ENCODE results near the gene FLNB.

Gene FLNB

DNA sequence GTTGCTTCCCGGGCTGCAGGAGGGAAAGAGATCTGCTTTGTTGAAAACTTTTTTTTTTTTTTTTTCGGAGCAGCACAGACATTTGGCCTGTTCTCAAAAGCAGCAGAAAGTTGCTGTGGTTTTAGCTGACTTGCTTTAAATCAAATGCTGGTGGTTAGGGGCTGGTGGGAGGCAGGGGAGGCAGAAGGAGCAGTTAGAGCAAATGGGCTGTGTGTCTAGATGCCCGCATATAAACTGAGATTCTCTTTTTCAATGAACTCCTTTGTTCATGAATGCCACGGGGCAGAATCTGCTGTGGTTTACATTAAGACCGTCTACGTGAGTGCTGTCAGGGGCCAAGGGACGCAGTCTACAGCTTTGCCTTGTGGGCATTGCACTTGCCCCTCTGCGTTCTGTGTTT, 95.9 kb downstream of the FLNB start:
- TF ChIP-seq, protein P1, sequence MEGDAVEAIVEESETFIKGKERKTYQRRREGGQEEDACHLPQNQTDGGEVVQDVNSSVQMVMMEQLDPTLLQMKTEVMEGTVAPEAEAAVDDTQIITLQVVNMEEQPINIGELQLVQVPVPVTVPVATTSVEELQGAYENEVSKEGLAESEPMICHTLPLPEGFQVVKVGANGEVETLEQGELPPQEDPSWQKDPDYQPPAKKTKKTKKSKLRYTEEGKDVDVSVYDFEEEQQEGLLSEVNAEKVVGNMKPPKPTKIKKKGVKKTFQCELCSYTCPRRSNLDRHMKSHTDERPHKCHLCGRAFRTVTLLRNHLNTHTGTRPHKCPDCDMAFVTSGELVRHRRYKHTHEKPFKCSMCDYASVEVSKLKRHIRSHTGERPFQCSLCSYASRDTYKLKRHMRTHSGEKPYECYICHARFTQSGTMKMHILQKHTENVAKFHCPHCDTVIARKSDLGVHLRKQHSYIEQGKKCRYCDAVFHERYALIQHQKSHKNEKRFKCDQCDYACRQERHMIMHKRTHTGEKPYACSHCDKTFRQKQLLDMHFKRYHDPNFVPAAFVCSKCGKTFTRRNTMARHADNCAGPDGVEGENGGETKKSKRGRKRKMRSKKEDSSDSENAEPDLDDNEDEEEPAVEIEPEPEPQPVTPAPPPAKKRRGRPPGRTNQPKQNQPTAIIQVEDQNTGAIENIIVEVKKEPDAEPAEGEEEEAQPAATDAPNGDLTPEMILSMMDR (IDR thresholded peaks at IDR 0.05; ENCODE audit: low read depth, low read length, missing control alignments), result no peak
- no peak overlapping the region for H3K27ac ChIP-seq

DNA sequence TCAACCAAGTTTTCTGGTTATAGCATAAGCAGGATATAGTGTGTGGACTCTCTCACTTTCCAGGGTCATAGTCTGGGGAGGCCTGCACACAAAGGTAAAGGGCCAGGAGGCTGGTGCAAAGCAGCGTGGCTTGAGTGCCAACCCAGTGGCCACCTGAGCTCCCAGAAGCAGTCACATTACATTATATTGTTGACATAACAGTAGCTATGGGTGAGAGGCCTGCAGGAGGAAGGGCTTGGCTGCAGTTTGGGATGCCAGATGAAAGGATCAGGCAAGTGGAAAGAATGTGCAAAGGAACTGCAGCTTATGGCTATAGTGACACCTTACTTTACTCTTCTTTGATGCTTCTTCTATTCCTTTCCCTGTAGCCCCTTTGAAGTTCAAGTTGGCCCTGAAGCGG, 96.5 kb downstream of the FLNB start:
- DNase-seq, result no peak
- Histone ChIP-seq H3K4me3 (ENCODE audit: low read depth, low read length) (no peak overlapping the region), H3K27ac (no peak overlapping the region), H3K27me3 (replicated peaks) (no peaks in the 10 kb centered on the region), H3K36me3 (replicated peaks) (peaks cover 90% of the 10 kb centered on the region)
- in situ Hi-C loops (cut with HindIII; ENCODE audit: low pct_ligation_motif_present, low sequenced_read_pairs), result no loop called here
- TF ChIP-seq, protein P1 (IDR thresholded peaks at IDR 0.05; ENCODE audit: low read depth, low read length, missing control alignments), result no peak

More for the DNA sequence above, 95.9 kb downstream of the FLNB start:
- H3K36me3 ChIP-seq (replicated peaks), result peaks cover 90% of the 10 kb centered on the region
- no peak for DNase-seq
- H3K4me3 ChIP-seq (ENCODE audit: low read depth, low read length), result no peak overlapping the region
- no peaks in the 10 kb centered on the region for H3K27me3 ChIP-seq (replicated peaks)
- in situ Hi-C loops (cut with HindIII; ENCODE audit: low pct_ligation_motif_present, low sequenced_read_pairs), result no loop called here

DNA sequence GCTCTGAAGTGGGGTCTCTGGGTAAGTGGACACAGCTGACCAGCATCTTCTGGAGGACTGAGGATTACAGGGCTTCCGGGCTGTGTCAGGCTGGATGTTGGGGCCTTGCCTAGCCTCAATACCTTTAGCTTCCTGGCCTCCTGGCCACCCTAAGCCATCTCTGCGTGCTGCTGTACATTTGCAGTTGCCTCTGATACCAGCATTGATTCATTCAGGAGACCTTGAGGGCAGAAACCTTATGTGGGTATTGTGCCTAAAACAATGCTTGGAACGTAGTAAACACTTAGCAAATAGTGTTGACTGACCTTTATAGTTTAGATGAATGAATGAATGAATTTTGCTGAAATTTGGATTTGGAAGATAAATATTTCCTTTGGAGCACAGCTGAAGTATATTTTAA, 97.0 kb downstream of the FLNB start:
- no peak overlapping the region for H3K4me3 ChIP-seq (ENCODE audit: low read depth, low read length)
- in situ Hi-C loops (cut with HindIII; ENCODE audit: low pct_ligation_motif_present, low sequenced_read_pairs), result no loop called here
- no peak for DNase-seq
- no peak overlapping the region for H3K27ac ChIP-seq
- TF ChIP-seq, protein P1 (IDR thresholded peaks at IDR 0.05; ENCODE audit: low read depth, low read length, missing control alignments), result no peak
- no peaks in the 10 kb centered on the region for H3K27me3 ChIP-seq (replicated peaks)
- H3K36me3 ChIP-seq (replicated peaks), result peaks cover 92% of the 10 kb centered on the region

DNA sequence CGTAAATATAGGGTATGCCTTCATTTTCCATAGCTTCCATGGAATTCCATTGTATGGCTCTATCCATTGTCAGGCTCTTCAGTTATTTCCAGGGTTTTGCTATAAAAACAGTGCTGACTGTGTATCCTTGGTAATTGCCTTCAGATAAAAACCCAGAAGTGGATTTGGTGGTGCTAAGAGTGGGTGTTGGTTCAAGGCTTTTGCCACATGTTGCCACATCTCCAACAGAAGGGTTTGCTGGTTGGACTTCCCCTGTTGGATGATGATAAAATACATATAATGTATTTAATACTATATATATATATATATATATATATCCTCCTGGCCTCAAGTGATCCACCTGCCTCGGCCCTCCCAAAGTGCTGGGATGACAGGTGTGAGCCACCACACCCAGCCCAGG, 97.8 kb downstream of the FLNB start:
- in situ Hi-C loops (cut with HindIII; ENCODE audit: low pct_ligation_motif_present, low sequenced_read_pairs), result no loop called here
- Histone ChIP-seq H3K27ac (no peak overlapping the region), H3K27me3 (replicated peaks) (no peaks in the 10 kb centered on the region), H3K36me3 (replicated peaks) (peaks cover 95% of the 10 kb centered on the region), H3K4me3 (ENCODE audit: low read depth, low read length) (no peak overlapping the region)
- no peak for DNase-seq
- TF ChIP-seq, protein P1 (IDR thresholded peaks at IDR 0.05; ENCODE audit: low read depth, low read length, missing control alignments), result no peak

DNA sequence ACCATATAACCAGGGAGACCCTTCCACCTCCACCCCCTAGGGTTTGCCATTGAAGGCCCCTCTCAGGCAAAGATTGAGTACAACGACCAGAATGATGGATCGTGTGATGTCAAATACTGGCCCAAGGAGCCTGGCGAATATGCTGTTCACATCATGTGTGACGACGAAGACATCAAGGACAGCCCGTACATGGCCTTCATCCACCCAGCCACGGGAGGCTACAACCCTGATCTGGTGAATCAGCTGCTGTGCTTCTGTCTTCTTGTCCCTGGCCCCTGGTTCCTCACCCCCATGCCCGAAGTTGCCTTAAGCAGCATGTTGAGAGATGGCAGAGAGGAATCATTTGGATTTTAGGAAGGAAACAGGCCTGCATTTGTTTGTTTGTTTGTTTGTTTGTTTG, 98.4 kb downstream of the FLNB start:
- TF ChIP-seq, protein P1 (IDR thresholded peaks at IDR 0.05; ENCODE audit: low read depth, low read length, missing control alignments), result no peak
- Histone ChIP-seq H3K27me3 (replicated peaks) (no peaks in the 10 kb centered on the region), H3K4me3 (ENCODE audit: low read depth, low read length) (no peak overlapping the region), H3K27ac (no peak overlapping the region), H3K36me3 (replicated peaks) (peaks cover 95% of the 10 kb centered on the region)
- in situ Hi-C loops (cut with HindIII; ENCODE audit: low pct_ligation_motif_present, low sequenced_read_pairs), result no loop called here
- no peak for DNase-seq

DNA sequence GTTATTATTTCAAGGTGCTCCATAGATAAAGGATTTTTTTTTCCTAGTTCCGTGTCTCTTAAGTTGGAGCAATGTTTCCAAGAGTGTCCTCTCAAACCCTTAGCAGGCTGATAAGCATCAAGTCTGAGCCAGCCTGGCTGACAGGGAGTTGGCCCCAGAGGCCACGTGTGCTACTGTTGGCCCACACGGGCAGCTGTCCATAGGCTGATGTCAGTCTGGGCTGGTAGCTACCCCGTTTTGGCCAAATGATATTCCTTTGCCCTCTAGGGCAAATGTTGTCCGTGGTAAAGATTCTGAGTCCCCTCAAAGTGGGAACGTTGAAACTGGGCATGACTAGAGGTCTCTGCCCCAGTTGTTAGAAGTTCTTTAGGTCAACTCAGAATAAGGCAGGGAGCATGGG, 99.4 kb downstream of the FLNB start:
- H3K36me3 ChIP-seq (replicated peaks), result peaks cover 95% of the 10 kb centered on the region
- no peak overlapping the region for H3K27ac ChIP-seq
- H3K27me3 ChIP-seq (replicated peaks), result no peaks in the 10 kb centered on the region
- no peak overlapping the region for H3K4me3 ChIP-seq (ENCODE audit: low read depth, low read length)
- TF ChIP-seq, protein P1 (IDR thresholded peaks at IDR 0.05; ENCODE audit: low read depth, low read length, missing control alignments), result no peak
- no peak for DNase-seq
- in situ Hi-C loops (cut with HindIII; ENCODE audit: low pct_ligation_motif_present, low sequenced_read_pairs), result no loop called here
